ENCODE data around the gene CELSR2.
A peak's percentile ranks its signal among the peaks of the same experiment; 100 is the strongest.

Gene CELSR2

DNA sequence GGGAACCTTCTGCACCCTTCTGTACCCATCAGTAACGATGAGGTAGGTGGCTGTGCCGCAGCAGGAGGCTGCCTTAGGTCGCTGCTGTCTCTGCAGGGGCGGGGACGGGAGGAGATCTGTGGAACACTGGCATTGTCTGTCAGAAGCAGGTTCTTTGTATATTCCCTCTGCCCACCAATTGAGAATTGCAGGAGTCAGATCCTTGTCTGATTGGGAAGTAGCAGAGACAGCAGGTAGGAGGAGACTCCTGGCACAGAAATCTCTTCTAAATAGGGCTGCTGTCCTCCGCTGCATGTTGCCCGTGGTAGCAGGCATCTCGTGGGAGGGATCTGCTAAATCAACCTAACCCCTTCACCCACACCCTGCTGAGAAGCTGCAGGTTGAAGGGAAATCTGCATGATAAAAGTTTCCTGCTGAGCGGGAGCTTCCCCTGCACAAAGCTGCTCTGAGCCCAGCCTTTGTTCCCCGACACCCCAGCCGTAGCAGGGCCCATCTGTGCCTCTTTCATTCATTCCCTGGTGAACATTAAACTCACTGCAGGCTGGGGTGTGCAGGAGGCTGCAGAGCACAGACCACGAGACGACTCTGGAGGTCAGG is 19.7 kb upstream of the CELSR2 start:
- peak; percentile 55 for DNase-seq

- no peak for DNase-seq
These were observed 18.3 kb upstream of the CELSR2 start for GRCh38 chr1:109231066-109231465.

- no peak for DNase-seq
These were observed 14.2 kb upstream of the CELSR2 start for GRCh38 chr1:109235137-109235536.

DNA sequence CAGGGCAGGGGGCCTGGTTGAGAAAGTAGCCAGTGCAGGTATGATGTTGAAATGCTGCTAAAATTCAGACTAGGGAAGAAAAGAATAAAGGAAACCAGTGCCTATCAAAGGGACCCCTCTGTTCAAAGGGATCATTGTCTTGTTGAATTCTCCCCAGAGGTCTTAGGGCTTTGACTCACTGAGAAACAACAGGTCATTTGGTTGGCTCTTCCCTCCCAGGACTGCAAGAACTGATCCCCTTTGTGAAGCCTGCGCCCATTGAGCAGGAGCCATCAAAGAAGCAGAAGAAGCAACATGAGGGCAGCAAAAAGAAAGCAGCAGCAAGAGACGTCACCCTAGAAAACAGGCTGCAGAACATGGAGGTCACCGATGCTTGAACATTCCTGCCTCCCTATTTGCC is 11.8 kb upstream of the CELSR2 start:
- no peak for DNase-seq

DNA sequence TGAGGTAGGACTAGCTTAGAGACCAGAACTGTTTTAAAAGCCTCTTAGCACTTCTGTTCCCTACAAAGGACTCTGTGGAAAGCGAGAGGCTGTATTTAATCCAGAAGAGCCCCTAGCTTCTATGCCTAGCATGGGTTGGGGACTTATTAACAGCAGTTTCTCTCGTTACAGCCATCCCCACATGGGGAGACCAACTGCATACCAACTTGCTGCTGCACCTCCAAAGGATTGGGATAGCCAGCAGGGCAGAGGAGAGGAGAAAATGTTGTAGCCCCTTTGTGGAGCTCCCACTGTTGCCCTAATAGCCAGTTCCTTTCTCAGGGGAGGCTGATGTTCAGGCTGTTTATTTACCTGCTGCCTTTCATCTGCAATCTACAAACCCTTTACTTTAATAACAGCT is 11.0 kb upstream of the CELSR2 start:
- DNase-seq, result no peak

DNA sequence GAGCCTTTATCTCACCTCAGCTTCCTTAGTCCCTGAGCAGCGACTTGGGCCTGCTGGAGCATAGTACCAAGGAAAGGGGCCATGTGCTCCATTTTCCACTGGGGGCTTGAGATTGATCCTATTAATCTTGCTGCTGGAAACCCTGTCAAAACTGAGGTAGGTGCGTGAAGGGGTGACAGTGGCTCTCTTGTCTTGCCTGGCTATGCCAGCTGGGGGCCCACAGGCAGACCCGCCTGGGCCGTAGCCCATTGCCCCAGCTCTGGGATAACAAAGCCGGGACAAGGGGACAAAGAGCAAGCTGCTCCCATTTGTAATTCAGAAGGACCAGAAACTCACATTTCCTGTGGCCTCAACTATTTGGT is 10.3 kb upstream of the CELSR2 start:
- no peak for DNase-seq

DNA sequence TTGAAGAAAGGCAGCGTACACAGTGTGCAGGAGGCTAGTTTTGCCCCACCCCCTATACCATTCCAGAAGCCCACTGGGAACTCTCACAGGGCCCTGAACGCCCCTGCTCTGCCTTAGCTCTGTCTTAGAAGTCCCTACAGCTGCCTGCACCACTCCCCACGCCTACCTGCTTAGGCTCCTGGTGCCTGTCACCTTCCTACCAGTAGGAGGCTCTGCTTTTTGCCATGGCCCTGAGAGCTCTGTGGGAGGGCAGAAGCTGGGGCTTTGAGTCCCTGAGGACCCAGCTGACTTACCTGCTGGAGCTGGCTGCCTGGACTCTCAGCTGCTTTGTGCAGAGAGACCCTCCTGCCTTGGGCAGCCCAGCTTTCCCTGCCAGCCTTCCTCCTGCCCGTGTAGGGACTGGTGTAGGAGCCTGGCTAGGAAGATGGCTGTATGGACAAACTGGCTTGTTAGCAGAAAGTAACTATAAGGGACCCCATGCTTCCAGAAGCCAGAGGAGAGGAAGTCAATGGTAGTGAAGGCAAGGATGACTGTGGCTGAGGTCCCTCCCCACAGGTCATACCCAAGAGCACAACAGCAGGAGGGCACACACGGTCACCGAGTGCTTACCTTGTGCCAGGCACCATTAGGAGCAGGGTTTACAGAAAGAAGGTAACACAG is 9.8 kb upstream of the CELSR2 start:
- peak; percentile 48 for DNase-seq

DNA sequence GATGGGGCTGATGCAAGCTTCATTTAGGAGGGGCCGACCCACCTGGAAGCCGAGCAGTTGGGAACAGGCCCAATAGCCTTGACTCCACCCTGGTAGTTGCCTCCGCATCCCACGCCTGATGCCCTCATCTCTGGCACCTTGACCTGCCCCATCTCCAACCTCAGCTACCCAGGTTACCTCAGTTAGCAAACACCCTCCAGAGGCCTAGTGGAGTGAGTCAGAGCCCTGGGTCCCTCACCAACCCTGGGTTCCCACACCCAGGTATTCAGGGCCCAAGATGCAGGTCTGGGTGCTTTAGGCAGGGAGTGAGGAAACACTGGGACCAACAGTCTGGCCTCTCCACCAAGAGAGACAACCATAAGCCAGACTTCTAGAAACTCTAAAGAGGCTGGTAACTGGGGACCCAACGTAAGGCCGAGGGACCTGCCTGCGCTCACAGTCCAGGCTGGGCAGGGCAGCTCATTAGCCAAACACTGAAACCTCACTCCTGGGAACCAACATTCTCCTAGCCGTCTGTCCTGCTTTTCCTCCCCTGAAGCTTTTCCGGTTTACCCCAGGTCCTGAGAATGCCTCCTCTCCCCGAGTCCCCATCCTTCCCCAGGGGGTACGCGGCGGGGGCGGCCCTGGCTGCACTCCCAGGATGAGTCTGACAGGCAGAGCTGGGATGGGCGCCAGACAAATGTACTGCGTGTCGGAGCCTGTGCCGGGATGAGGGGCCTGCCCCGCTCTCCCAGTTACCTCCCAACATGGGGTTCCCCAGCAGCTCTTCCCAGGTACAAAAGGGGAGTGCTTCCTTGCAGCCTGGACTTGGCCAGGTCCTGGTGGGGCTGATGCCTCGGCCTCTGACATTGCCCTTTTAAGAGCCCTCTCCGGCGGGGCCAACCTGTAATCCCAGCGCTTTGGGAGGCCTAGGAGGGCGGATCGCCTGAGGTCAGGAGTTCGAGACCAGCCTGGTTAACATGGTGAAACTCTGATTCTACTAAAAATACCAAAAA is 8.9 kb upstream of the CELSR2 start:
- peak; percentile 83 for DNase-seq

DNA sequence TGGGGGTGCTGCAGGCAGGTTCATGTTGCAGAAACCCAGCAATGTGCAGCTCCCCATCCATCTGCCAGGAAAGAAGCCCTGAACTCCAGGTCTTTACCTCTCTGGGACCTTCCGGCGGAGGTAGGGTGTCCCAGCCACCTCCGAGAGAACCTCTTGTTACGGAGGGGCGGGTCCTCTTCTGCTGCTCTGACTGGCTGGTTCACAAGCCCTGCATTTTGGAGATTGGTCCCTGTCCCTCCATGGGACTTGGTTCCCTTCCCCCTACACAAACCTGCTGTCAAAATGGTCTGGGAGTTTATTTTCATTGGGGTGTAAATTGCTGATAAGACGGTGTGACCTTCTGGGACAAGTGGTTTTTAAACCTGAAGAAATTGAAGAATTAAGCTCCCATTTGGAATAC is 8.0 kb upstream of the CELSR2 start:
- peak; percentile 73 for DNase-seq

GRCh38 chr1:109241841-109242345 is 7.4 kb upstream of the CELSR2 start:
- peak; percentile 82 for DNase-seq

DNA sequence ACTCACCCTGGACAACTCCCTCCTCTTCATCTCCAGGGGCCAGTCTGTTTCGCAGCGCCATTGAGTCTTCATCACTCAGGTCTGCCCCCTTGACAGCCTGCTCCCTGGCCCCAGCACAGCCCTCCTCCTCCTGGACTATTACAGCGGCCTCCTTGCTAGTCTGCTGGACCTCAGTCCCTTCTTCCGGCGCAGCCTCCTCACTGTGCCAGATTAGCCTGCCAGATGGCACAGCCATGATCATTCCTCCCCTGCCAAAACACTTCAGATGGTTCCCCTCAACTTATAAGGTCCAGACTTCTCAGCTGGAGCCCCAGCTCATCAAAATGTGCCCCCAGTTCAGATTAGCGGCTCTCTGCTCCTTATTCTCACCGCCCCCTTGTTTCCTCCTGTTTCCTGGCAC is 7.0 kb upstream of the CELSR2 start:
- DNase-seq, result peak; percentile 67

GRCh38 chr1:109243221-109243620 is 6.1 kb upstream of the CELSR2 start:
- no peak for DNase-seq

DNA sequence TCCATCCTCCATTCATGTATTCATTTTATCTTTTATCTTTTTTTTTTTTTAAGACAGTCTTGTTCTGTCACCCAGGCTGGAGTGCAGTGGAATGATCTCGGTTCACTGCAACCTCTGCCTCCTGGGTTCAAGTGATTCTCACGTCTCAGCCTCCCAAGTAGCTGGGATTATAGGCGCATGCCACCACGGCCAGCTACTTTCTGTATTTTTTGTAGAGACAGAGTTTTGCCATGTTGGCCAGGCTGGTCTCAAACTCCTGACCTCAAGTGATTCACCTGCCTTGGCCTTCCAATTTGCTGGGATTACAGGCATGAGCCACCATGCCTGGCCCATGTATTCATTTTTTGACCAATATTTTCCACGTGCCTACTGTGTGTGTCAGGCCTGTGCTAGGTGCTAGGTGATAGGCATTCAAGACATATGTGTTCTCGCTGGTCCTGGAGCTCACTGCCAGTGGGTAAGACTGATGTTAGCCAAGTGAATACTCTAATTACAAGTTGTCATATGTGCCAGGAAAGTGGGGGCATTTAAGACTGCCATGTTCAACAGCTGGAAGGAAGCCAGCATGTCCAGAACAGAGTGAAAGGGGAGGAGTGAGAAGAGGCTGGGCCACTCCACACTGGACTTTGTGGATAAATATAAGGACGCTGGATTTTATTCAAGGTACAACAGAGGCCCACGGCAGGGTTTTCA is 5.3 kb upstream of the CELSR2 start:
- peak; percentile 11 for DNase-seq

GRCh38 chr1:109246141-109246551 is 3.2 kb upstream of the CELSR2 start:
- no peak for DNase-seq

GRCh38 chr1:109247401-109248365 is 1.7 kb upstream of the CELSR2 start:
- no peak for DNase-seq

GRCh38 chr1:109248444-109248796 is 919 bp upstream of the CELSR2 start:
- no peak for DNase-seq

GRCh38 chr1:109249654-109250401 is 489 bp downstream of the CELSR2 start:
- no peak for DNase-seq

- no peak for DNase-seq
These were observed 1.3 kb downstream of the CELSR2 start for GRCh38 chr1:109250454-109251276.

DNA sequence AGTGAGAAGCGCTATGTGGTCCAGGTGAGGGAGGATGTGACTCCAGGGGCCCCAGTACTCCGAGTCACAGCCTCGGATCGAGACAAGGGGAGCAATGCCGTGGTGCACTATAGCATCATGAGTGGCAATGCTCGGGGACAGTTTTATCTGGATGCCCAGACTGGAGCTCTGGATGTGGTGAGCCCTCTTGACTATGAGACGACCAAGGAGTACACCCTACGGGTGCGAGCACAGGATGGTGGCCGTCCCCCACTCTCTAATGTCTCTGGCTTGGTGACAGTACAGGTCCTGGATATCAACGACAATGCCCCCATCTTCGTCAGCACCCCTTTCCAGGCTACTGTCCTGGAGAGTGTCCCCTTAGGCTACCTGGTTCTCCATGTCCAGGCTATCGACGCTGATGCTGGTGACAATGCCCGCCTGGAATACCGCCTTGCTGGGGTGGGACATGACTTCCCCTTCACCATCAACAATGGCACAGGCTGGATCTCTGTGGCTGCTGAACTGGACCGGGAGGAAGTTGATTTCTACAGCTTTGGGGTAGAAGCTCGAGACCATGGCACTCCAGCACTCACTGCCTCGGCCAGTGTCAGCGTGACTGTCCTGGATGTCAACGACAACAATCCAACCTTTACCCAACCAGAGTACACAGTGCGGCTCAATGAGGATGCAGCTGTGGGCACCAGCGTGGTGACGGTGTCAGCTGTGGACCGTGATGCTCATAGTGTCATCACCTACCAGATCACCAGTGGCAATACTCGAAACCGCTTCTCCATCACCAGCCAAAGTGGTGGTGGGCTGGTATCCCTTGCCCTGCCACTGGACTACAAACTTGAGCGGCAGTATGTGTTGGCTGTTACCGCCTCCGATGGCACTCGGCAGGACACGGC is 2.2 kb downstream of the CELSR2 start:
- DNase-seq, result no peak

Measured in NCI-H2171 treated with DMSO at 0.1 percent for 48 hours (cell line).